Right lobe of liver (tissue), 6 donors: Measurements from ENCODE around the gene CIITA. TPM values are rescaled to one million over a fixed set of nuclear protein-coding genes. Genes with fewer than 3 reads are reported as not detected.
A peak's percentile ranks its signal among the peaks of the same experiment; 100 is the strongest.
"Not testable (repeated sequence)": the region's sequence is repeated elsewhere in the genome, so short reads cannot be mapped to it uniquely, and the experiment has no call there.

Experiments
- ATAC-seq, 4 donors: fragments of 200-7000 bp; cut with Tn5 transposase; one replicate each; pipeline ENCODE4 v1.9.1; 2020; ENCODE audit warnings: mild to moderate bottlenecking in 4 of 4, moderate library complexity in 4 of 4
- DNase-seq, 3 donors: peaks; one replicate each; pipeline ENCODE4 v3.0.0-alpha.2; 2020
- H3K27ac ChIP-seq, 3 donors: fragments of 200-600 bp; one replicate each; pipeline ENCODE4 v1.8.0; 2022
- H3K27me3 ChIP-seq, 2 donors: fragments of 200-600 bp; one replicate each; pipeline ENCODE4 v1.8.0; 2022
- H3K36me3 ChIP-seq, 4 donors: fragments of 200-600 bp; sonication (generic) in 1 of 4; one replicate each; pipeline versions ENCODE4 v1.5.1 to v1.8.0; 2017 to 2022; ENCODE audit warnings: control low read depth in 1 of 4
- H3K4me1 ChIP-seq, 4 donors: fragments of 200-600 bp; sonication (generic) in 1 of 4; one replicate each; pipeline versions ENCODE4 v1.5.1 to v1.8.0; 2017 to 2022; ENCODE audit warnings: control low read depth in 1 of 4
- H3K4me3 ChIP-seq, 3 donors: fragments of 200-600 bp; one replicate each; pipeline ENCODE4 v1.8.0; 2022
- H3K9me3 ChIP-seq, 4 donors: fragments of 200-600 bp; sonication (generic) in 1 of 4; one replicate each; pipeline versions ENCODE4 v1.5.1 to v1.8.0; 2017 to 2022; ENCODE audit warnings: control low read depth in 1 of 4
- POLR2A ChIP-seq: fragments of 450-650 bp; IDR thresholded peaks from one replicate; pipeline ENCODE4 v1.6.1; 2017; ENCODE audit warnings: antibody characterized with exemption, mild to moderate bottlenecking
- WGBS: methylation state at CpG from one replicate; pipeline ENCODE4 v1.1.6; 2018; ENCODE audit warnings: low coverage, low lambda C conversion rate; ENCODE audit not compliant: insufficient coverage; ENCODE audit errors: missing lambda C conversion rate; 5-methylcytosine and 5-hydroxymethylcytosine counted together
- intact Hi-C, 2 donors: fragments of 100-400 bp; cut with DNase I; formaldehyde crosslinking; loops; one replicate each; pipeline versions ENCODE4 v1.11.2 to v1.14.1; 2022
- total RNA-seq, 6 experiments: library from RNA; depleted of rRNA in 2 of 6; stranded (reverse); fragments of >200 nt in 2 of 6; fragmentation: NEBNext Ultra II Directional in 3 of 6; extraction: Animal tissue kit (Norgen Biotek cat#: 25700) in 3 of 6; gene quantifications; one replicate each; pipeline versions ENCODE4 v1.1.0 to v1.2.4, GENCODE V29; 2016 to 2023
- TF ChIP-seq, protein P1 (sequence below), 4 donors: fragments of 200-600 bp in 3 of 4; fragments of 450-650 bp in 1 of 4; IDR thresholded peaks; one replicate each; pipeline versions ENCODE4 v1.5.1 to v1.8.0; 2016 to 2022; ENCODE audit warnings: antibody characterized with exemption in 4 of 4, mild to moderate bottlenecking in 2 of 4
- donor health status: DM: no; HTN: yes; CAD: no.
- donor health status: DM: no; HTN: no; CAD: no.
- donor health status: DM: no; HTN: no; CAD: no.
- donor health status: DM: no; HTN: yes; CAD: no.
- donor health status: DM: no; HTN: yes; CAD: no.

CIITA gene
- total RNA-seq, 6 experiments from 2014 or later = 0.95 to 6.4 (median 3.3) TPM

- no peak for DNase-seq
- Histone ChIP-seq H3K4me1 (peaks cover 0 to 78% (median 34%) of the 10 kb centered on the region in 4 donors), H3K27me3 (no peaks in the 10 kb centered on the region), H3K27ac (peak overlapping the region; percentile 40 to 79 (median 61)), H3K9me3 (no peaks in the 10 kb centered on the region), H3K36me3 (peaks cover 0 to 13% (median 0%) of the 10 kb centered on the region in 4 donors), H3K4me3 (peak overlapping the region in 1 of 3 donors; percentile 10)
- 27% methylated on average over 2 of the region's 10 CpGs for WGBS
- ATAC-seq = peak; percentile 3 to 23 (median 18)
- intact Hi-C loops = loop anchor here in 1 of 2 donors (5.0 kb wide), 1 partner anchor 186 kb away; no protein-coding TSS in a partner anchor
- TF ChIP-seq, protein P1, sequence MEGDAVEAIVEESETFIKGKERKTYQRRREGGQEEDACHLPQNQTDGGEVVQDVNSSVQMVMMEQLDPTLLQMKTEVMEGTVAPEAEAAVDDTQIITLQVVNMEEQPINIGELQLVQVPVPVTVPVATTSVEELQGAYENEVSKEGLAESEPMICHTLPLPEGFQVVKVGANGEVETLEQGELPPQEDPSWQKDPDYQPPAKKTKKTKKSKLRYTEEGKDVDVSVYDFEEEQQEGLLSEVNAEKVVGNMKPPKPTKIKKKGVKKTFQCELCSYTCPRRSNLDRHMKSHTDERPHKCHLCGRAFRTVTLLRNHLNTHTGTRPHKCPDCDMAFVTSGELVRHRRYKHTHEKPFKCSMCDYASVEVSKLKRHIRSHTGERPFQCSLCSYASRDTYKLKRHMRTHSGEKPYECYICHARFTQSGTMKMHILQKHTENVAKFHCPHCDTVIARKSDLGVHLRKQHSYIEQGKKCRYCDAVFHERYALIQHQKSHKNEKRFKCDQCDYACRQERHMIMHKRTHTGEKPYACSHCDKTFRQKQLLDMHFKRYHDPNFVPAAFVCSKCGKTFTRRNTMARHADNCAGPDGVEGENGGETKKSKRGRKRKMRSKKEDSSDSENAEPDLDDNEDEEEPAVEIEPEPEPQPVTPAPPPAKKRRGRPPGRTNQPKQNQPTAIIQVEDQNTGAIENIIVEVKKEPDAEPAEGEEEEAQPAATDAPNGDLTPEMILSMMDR (IDR thresholded peaks at IDR 0.05) = no peak
- TF ChIP-seq POLR2A = no peak
Observed at GRCh38 chr16:10923146-10923649, 46.2 kb downstream of the CIITA start.

GRCh38 chr16:10923650-10924214 is 46.7 kb downstream of the CIITA start:
- peak; percentile 91 to 98 (median 95) for DNase-seq
- 19% methylated on average over 7 of the region's 14 CpGs for WGBS
- peak overlapping the region; percentile 40 to 79 (median 61) for H3K27ac ChIP-seq

DNA sequence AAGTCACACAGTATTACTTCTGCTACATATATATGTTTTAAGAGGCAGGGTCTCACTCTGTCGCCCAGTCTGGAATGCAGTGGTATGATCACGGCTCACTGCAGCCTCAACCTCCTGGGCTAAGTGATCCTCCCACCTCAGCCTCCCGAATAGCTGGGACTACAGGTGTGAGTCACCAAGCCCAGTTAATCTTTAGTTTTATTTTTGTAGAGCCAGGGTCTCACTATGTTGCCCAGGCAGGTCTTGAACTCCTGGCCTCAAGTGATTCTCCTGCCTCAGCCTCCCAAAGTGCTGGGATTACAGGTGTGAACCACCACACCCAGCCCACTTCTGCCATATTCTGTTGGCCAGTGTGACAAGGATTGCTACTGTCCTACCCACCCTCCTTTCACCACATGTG is 48.3 kb downstream of the CIITA start:
- H3K4me3 ChIP-seq, H3K9me3 ChIP-seq, ATAC-seq, intact Hi-C loops, H3K27me3 ChIP-seq, DNase-seq: not testable (repeated sequence)
- WGBS = 100% methylated on average over 2 of the region's 3 CpGs
- H3K4me1 ChIP-seq = peaks cover 0 to 84% (median 40%) of the 10 kb centered on the region in 4 donors
- peaks cover 0 to 13% (median 0%) of the 10 kb centered on the region in 4 donors for H3K36me3 ChIP-seq
- peak overlapping the region in 1 of 3 donors; percentile 79 for H3K27ac ChIP-seq

More at GRCh38 chr16:10923650-10924214, 46.7 kb downstream of the CIITA start:
- Histone ChIP-seq H3K9me3 (no peaks in the 10 kb centered on the region), H3K4me3 (peak overlapping the region in 1 of 3 donors; percentile 10), H3K4me1 (peaks cover 0 to 73% (median 35%) of the 10 kb centered on the region in 4 donors), H3K27me3 (no peaks in the 10 kb centered on the region), H3K36me3 (peaks cover 0 to 13% (median 0%) of the 10 kb centered on the region in 4 donors)
- peak; percentile 70 to 84 (median 80) for ATAC-seq
- intact Hi-C loops = loop anchor here in 1 of 2 donors (5.0 kb wide), 1 partner anchor 186 kb away; no protein-coding TSS in a partner anchor
- TF ChIP-seq POLR2A = peak; percentile 15
- TF ChIP-seq, protein P1 (IDR thresholded peaks at IDR 0.05) = no peak

DNA sequence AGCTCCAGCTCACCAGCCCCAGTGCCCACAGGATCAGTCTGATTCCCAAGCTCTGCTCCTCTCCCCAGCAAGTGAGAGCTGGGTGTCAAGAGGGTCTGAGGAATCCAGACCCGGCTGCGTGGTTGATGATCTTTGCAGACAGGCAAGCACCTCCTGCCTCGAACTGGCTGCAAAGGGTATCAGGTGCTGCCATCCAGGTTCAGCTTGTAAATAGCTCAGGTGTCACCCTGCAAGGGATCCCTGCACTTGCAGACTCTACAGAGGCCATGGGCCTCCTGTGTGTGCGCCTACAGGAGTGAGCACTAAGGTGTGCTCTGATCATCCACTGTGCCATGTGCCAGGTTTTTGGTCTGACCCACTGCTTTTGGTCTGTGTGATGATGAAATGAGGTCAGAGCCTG is 49.1 kb downstream of the CIITA start:
- Histone ChIP-seq H3K9me3 (no peaks in the 10 kb centered on the region), H3K4me1 (peaks cover 0 to 87% (median 41%) of the 10 kb centered on the region in 4 donors), H3K27me3 (no peaks in the 10 kb centered on the region), H3K36me3 (peaks cover 0 to 13% (median 0%) of the 10 kb centered on the region in 4 donors), H3K27ac (peak overlapping the region in 1 of 3 donors; percentile 33), H3K4me3 (no peak overlapping the region)
- DNase-seq = no peak
- ATAC-seq = no peak
- no CpG with 5 or more reads among the region's 4 CpGs for WGBS
- intact Hi-C loops = no loop called here
- TF ChIP-seq POLR2A = no peak
- TF ChIP-seq, protein P1 (IDR thresholded peaks at IDR 0.05) = no peak

DNA sequence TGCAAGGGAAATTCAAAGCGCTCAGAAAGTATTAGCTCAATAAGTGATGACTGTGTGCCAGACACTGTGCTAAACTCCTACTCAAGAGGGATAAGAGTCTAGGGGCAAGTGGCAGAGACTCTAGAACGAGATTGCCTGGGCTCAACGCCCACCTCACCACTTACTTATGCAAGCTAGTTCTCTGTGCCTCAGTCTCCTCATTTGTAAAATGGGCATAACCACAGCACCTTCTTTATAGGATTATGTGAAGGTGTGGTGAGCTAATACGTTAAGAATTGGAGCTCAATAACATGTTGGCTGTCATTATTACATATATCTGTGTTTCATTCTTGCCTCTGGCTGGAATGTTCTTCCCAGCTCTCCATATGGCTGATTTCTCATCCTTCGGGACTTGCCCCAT is 49.9 kb downstream of the CIITA start:
- ATAC-seq = no peak
- Histone ChIP-seq H3K27ac (peak overlapping the region in 1 of 3 donors; percentile 33), H3K4me1 (peaks cover 0 to 79% (median 37%) of the 10 kb centered on the region in 4 donors), H3K9me3 (no peaks in the 10 kb centered on the region), H3K36me3 (peaks cover 0 to 13% (median 0%) of the 10 kb centered on the region in 4 donors), H3K27me3 (no peaks in the 10 kb centered on the region), H3K4me3 (peak overlapping the region in 1 of 3 donors; percentile 50)
- 70% methylated on average over 4 of the region's 5 CpGs for WGBS
- intact Hi-C loops = no loop called here
- TF ChIP-seq POLR2A = no peak
- TF ChIP-seq, protein P1 (IDR thresholded peaks at IDR 0.05) = no peak
- DNase-seq = no peak
